IMR-90 (cell line): ENCODE results near the gene PPM1L. TPM values are rescaled to one million over a fixed set of nuclear protein-coding genes. Genes with fewer than 3 reads are reported as not detected.

Experiments used
- ATAC-seq: fragments of 200-7000 bp; cut with Tn5 transposase; 2 replicates; pipeline ENCODE4 v1.9.1; 2020; ENCODE audit warnings: low read depth, mild to moderate bottlenecking, moderate library complexity
- BruUV-seq: library from RNA; stranded (reverse); fragments of 400-500 nt; replicated peaks from 2 replicates; lab custom pipeline; 2021; lab: Mats Ljungman, UMichigan
- CTCF ChIA-PET: fragments of 300-600 bp; formaldehyde crosslinking; extraction: SDS; loops from one replicate; lab custom pipeline; 2021; ENCODE audit warnings: antibody characterized with exemption; lab: Yijun Ruan, JAX
- POLR2A ChIA-PET: fragments of 300-600 bp; sonication (Branson Sonifier 250); formaldehyde crosslinking; loops from one replicate; lab custom pipeline; 2022; ENCODE audit warnings: antibody characterized with exemption; ENCODE audit not compliant: unreplicated experiment; lab: Charles Lee
- DNase-seq: peaks from one replicate; pipeline ENCODE4 v3.0.0; 2013
- H2AFZ ChIP-seq: replicated peaks from 2 replicates; pipeline ENCODE3; 2013; ENCODE audit warnings: low read length, mild to moderate bottlenecking; ENCODE audit not compliant: poor library complexity
- H2AK5ac ChIP-seq: 2 replicates; pipeline ENCODE4 v1.6.1; 2013; ENCODE audit warnings: low read depth, low read length, inconsistent platforms
- H2AK9ac ChIP-seq: replicated peaks from 2 replicates; pipeline ENCODE3; 2013; ENCODE audit warnings: mild to moderate bottlenecking, low read depth, low read length, moderate library complexity; ENCODE audit not compliant: poor library complexity
- H2BK120ac ChIP-seq: 2 replicates; pipeline ENCODE4 v1.6.1; 2013; ENCODE audit warnings: low read depth, low read length, inconsistent platforms
- H2BK15ac ChIP-seq: 3 replicates; pipeline ENCODE4 v1.6.1; 2013; ENCODE audit warnings: low read depth, low read length, inconsistent platforms
- H2BK20ac ChIP-seq: 2 replicates; pipeline ENCODE4 v1.6.1; 2013; ENCODE audit warnings: low read depth, mild to moderate bottlenecking, inconsistent platforms, low read length, moderate library complexity
- H2BK5ac ChIP-seq: 2 replicates; pipeline ENCODE4 v1.6.1; 2013; ENCODE audit warnings: mild to moderate bottlenecking, low read depth, low read length, inconsistent platforms; ENCODE audit not compliant: poor library complexity, severe bottlenecking
- H3K14ac ChIP-seq: replicated peaks from 2 replicates; pipeline ENCODE4 v1.6.1; 2013; ENCODE audit warnings: low read depth, low read length, inconsistent platforms
- H3K18ac ChIP-seq: 2 replicates; pipeline ENCODE4 v1.6.1; 2013; ENCODE audit warnings: low read depth, low read length, control low read depth
- H3K23ac ChIP-seq: 2 replicates; pipeline ENCODE4 v1.6.1; 2013; ENCODE audit warnings: low read depth, low read length, inconsistent platforms
- H3K27ac ChIP-seq: 2 replicates; pipeline ENCODE4 v1.5.1; 2013; ENCODE audit warnings: mild to moderate bottlenecking, control low read depth, low read length; ENCODE audit not compliant: insufficient read depth
- H3K27me3 ChIP-seq: 2 replicates; pipeline ENCODE4 v1.6.1; 2013; ENCODE audit warnings: low read length; ENCODE audit not compliant: control insufficient read depth, insufficient read depth
- H3K36me3 ChIP-seq: 2 replicates; pipeline ENCODE4 v1.6.1; 2013; ENCODE audit warnings: low read length, mixed read lengths; ENCODE audit not compliant: control insufficient read depth, insufficient read depth
- H3K4ac ChIP-seq: 2 replicates; pipeline ENCODE4 v1.6.1; 2013; ENCODE audit warnings: low read depth, low read length, inconsistent platforms
- H3K4me1 ChIP-seq: 2 replicates; pipeline ENCODE4 v1.6.1; 2013; ENCODE audit warnings: low read length, mixed read lengths; ENCODE audit not compliant: control insufficient read depth, insufficient read depth
- H3K4me2 ChIP-seq: 2 replicates; pipeline ENCODE4 v1.6.1; 2013; ENCODE audit warnings: low read depth, mild to moderate bottlenecking, control low read depth, low read length, moderate library complexity
- H3K4me3 ChIP-seq: 2 replicates; pipeline ENCODE4 v1.5.1; 2013; ENCODE audit warnings: low read depth, mild to moderate bottlenecking, control low read depth, low read length, moderate library complexity; ENCODE audit not compliant: insufficient read depth
- H3K56ac ChIP-seq: 2 replicates; pipeline ENCODE4 v1.6.1; 2013; ENCODE audit warnings: low read length, inconsistent platforms; ENCODE audit not compliant: insufficient read depth; ENCODE audit errors: extremely low read depth
- H3K79me1 ChIP-seq, 2 experiments: 2 replicates each; pipeline ENCODE4 v1.6.1; 2013; ENCODE audit warnings: low read length in 2 of 2, inconsistent platforms in 1 of 2, low read depth in 1 of 2
- H3K9ac ChIP-seq: 2 replicates; pipeline ENCODE4 v1.6.1; 2013; ENCODE audit warnings: low read depth, low read length, control low read depth
- H3K9me1 ChIP-seq: 2 replicates; pipeline ENCODE4 v1.6.1; 2013; ENCODE audit warnings: low read length, inconsistent platforms; ENCODE audit not compliant: insufficient read depth
- H3K9me3 ChIP-seq: 2 replicates; pipeline ENCODE4 v1.6.1; 2013; ENCODE audit warnings: low read length; ENCODE audit not compliant: control insufficient read depth, insufficient read depth
- H4K20me1 ChIP-seq: 2 replicates; pipeline ENCODE4 v1.6.1; 2013; ENCODE audit warnings: low read length, inconsistent platforms; ENCODE audit not compliant: insufficient read depth
- H4K5ac ChIP-seq: 2 replicates; pipeline ENCODE4 v1.6.1; 2013; ENCODE audit warnings: mild to moderate bottlenecking, low read depth, low read length, control low read depth
- H4K8ac ChIP-seq, 2 experiments: 2 replicates each; pipeline ENCODE4 v1.6.1; 2013; ENCODE audit warnings: low read depth in 2 of 2, low read length in 2 of 2, control low read depth in 1 of 2, inconsistent platforms in 1 of 2
- H4K91ac ChIP-seq: 2 replicates; pipeline ENCODE4 v1.6.1; 2013; ENCODE audit warnings: low read depth, low read length, inconsistent platforms; ENCODE audit not compliant: insufficient read depth
- CEBPB ChIP-seq: IDR thresholded peaks from 2 replicates; pipeline ENCODE4 v1.6.1; 2012; ENCODE audit warnings: low read depth, low read length, improper control_type of control experiment
- MAZ ChIP-seq: IDR thresholded peaks from 2 replicates; pipeline ENCODE4 v1.6.1; 2012; ENCODE audit warnings: low read depth, mild to moderate bottlenecking, low read length, improper control_type of control experiment, moderate library complexity, borderline replicate concordance
- MXI1 ChIP-seq: IDR thresholded peaks from 2 replicates; pipeline ENCODE4 v1.6.1; 2012; ENCODE audit warnings: low read depth, mild to moderate bottlenecking, low read length, moderate library complexity, borderline replicate concordance
- NFE2L2 ChIP-seq: fragments of 150-350 bp; IDR thresholded peaks from 2 replicates; pipeline ENCODE4 v1.6.1; 2016; ENCODE audit warnings: low read depth, mild to moderate bottlenecking, low read length
- RAD21 ChIP-seq: IDR thresholded peaks from 2 replicates; pipeline ENCODE4 v1.6.1; 2012; ENCODE audit warnings: low read length, improper control_type of control experiment
- RFX5 ChIP-seq: IDR thresholded peaks from 2 replicates; pipeline ENCODE4 v1.8.0; 2012; ENCODE audit warnings: low read depth, mild to moderate bottlenecking, low read length, moderate library complexity
- SMC3 ChIP-seq: fragments of 150-350 bp; IDR thresholded peaks from 2 replicates; pipeline ENCODE4 v1.6.1; 2016; ENCODE audit warnings: low read depth, mild to moderate bottlenecking, antibody characterized with exemption, low read length, moderate library complexity
- dilution Hi-C: fragments of 300-500 bp; cut with HindIII; formaldehyde crosslinking; loops from one replicate; pipeline ENCODE4 v1.14.3; 2018; ENCODE audit warnings: low sequenced_read_pairs; ENCODE audit not compliant: unreplicated experiment
- in situ Hi-C: fragments of 300-500 bp; cut with MboI; formaldehyde crosslinking; loops from 3 replicates; pipeline ENCODE4 v1.14.3; 2019; ENCODE audit warnings: low sequenced_read_pairs, inconsistent platforms, mixed read lengths
- intact Hi-C: fragments of 100-400 bp; cut with micrococcal nuclease; formaldehyde crosslinking; loops from 2 replicates; pipeline ENCODE4 v1.10.0; 2022
- polyA plus RNA-seq, 3 experiments: library from polyadenylated mRNA; depleted of rRNA; stranded (reverse); fragments of >200 nt; gene quantifications; 2 replicates each; pipeline ENCODE4 v1.2.3, GENCODE V29; 2012; ENCODE audit warnings: low replicate concordance in 1 of 3
- total RNA-seq: library from RNA; depleted of rRNA; stranded (reverse); fragments of >200 nt; gene quantifications from 2 replicates; pipeline ENCODE4 v1.2.3, GENCODE V29; 2012
- TF ChIP-seq, protein P1 (sequence below): conservative IDR thresholded peaks from 2 replicates; pipeline ENCODE4 v1.5.1; 2012; ENCODE audit warnings: mild to moderate bottlenecking, low read depth, low read length, improper control_type of control experiment
- TF ChIP-seq, protein P2 (sequence below): fragments of 150-350 bp; IDR thresholded peaks from 2 replicates; pipeline ENCODE4 v1.6.1; 2017; ENCODE audit warnings: mild to moderate bottlenecking, antibody characterized with exemption, low read length, low read depth
- TF ChIP-seq, protein P3 (sequence below): fragments of 150-350 bp; IDR thresholded peaks from 2 replicates; pipeline ENCODE4 v1.6.1; 2016; ENCODE audit warnings: low read depth, mild to moderate bottlenecking, low read length, moderate library complexity, borderline replicate concordance

The PPM1L gene
- total and polyA plus RNA-seq, 2 of the 4 experiments (the other 2 are of a cell fraction) = 0.14 to 0.18 TPM

DNA sequence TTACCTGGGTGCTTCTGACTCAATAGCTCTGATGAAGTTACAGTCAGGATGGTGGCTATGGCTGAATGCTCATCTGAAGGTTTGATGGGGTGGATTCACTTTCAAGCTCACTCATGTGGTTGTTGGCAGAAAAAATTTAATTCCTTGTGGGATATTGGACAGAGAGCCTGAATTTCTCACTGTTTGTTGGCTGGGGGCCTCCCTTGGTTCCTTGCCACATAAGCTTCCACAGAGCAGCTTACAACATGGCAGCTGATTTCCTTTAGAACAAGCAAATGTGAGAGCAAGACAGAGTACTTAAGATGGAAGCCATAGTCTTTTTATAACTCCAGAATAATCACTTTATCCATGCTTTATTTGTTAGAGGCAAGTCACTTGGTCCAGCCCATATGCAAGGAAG is 150.6 kb downstream of the PPM1L start:
- Histone ChIP-seq H2BK5ac (no peak overlapping the region), H4K91ac (no peak overlapping the region), H3K23ac (no peak overlapping the region), H3K4me1 (no peaks in the 10 kb centered on the region), H3K9ac (no peak overlapping the region), H3K4me3 (no peak overlapping the region), H3K27ac (no peak overlapping the region), H4K8ac (no peak overlapping the region), H2BK20ac (no peak overlapping the region), H4K20me1 (no peaks in the 10 kb centered on the region), H3K4ac (no peak overlapping the region), H2BK15ac (no peak overlapping the region), H3K27me3 (no peaks in the 10 kb centered on the region), H2BK120ac (no peak overlapping the region), H3K4me2 (no peak overlapping the region), H2AFZ (no peak overlapping the region), H3K79me1 (no peaks in the 10 kb centered on the region), H2AK5ac (no peak overlapping the region), H3K36me3 (no peaks in the 10 kb centered on the region), H3K9me1 (no peaks in the 10 kb centered on the region), H4K5ac (no peak overlapping the region), H3K18ac (no peak overlapping the region), H3K56ac (no peak overlapping the region), H3K14ac (no peak overlapping the region), H2AK9ac (no peak overlapping the region), H3K9me3 (no peaks in the 10 kb centered on the region)
- dilution Hi-C loops (no loop called here), intact Hi-C loops (no loop called here), in situ Hi-C loops (no loop called here)
- TF ChIP-seq, protein P1, sequence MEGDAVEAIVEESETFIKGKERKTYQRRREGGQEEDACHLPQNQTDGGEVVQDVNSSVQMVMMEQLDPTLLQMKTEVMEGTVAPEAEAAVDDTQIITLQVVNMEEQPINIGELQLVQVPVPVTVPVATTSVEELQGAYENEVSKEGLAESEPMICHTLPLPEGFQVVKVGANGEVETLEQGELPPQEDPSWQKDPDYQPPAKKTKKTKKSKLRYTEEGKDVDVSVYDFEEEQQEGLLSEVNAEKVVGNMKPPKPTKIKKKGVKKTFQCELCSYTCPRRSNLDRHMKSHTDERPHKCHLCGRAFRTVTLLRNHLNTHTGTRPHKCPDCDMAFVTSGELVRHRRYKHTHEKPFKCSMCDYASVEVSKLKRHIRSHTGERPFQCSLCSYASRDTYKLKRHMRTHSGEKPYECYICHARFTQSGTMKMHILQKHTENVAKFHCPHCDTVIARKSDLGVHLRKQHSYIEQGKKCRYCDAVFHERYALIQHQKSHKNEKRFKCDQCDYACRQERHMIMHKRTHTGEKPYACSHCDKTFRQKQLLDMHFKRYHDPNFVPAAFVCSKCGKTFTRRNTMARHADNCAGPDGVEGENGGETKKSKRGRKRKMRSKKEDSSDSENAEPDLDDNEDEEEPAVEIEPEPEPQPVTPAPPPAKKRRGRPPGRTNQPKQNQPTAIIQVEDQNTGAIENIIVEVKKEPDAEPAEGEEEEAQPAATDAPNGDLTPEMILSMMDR = no peak
- TF ChIP-seq RAD21 = no peak
- no peak for TF ChIP-seq MAZ
- TF ChIP-seq, protein P2, sequence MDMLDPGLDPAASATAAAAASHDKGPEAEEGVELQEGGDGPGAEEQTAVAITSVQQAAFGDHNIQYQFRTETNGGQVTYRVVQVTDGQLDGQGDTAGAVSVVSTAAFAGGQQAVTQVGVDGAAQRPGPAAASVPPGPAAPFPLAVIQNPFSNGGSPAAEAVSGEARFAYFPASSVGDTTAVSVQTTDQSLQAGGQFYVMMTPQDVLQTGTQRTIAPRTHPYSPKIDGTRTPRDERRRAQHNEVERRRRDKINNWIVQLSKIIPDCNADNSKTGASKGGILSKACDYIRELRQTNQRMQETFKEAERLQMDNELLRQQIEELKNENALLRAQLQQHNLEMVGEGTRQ = no peak
- TF ChIP-seq SMC3 = no peak
- TF ChIP-seq CEBPB = no peak
- TF ChIP-seq, protein P3, sequence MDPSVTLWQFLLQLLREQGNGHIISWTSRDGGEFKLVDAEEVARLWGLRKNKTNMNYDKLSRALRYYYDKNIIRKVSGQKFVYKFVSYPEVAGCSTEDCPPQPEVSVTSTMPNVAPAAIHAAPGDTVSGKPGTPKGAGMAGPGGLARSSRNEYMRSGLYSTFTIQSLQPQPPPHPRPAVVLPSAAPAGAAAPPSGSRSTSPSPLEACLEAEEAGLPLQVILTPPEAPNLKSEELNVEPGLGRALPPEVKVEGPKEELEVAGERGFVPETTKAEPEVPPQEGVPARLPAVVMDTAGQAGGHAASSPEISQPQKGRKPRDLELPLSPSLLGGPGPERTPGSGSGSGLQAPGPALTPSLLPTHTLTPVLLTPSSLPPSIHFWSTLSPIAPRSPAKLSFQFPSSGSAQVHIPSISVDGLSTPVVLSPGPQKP = no peak
- no peak for TF ChIP-seq MXI1
- TF ChIP-seq RFX5 = no peak
- TF ChIP-seq NFE2L2 = no peak
- BruUV-seq = no TSS peak
- ATAC-seq (no peak), DNase-seq (no peak)
- CTCF ChIA-PET = interaction anchor here (1.2 kb wide), 1 partner anchor 13 kb away, joined by 3 read pairs; no protein-coding TSS in a partner anchor
- POLR2A ChIA-PET = no interaction called here
